GM21360 (cell line): ENCODE data around the gene HMOX1.
"Not testable (repeated sequence)": the region's sequence is repeated elsewhere in the genome, so short reads cannot be mapped to it uniquely, and the experiment has no call there.

Source experiments
- ATAC-seq: cut with Tn5 transposase; IDR thresholded peaks from one replicate; pipeline ENCODE4 v1.9.1; 2021; ENCODE audit warnings: mild to moderate bottlenecking, moderate library complexity; ENCODE audit not compliant: unreplicated experiment

The HMOX1 gene

GRCh38 chr22:35430897-35431322 is 50.0 kb downstream of the HMOX1 start:
- no peak for ATAC-seq

- no peak for ATAC-seq
Observed at GRCh38 chr22:35431483-35432227, 50.8 kb downstream of the HMOX1 start.

- ATAC-seq = no peak
Observed at GRCh38 chr22:35432228-35432905, 51.5 kb downstream of the HMOX1 start.

- no peak for ATAC-seq
Observed at GRCh38 chr22:35434061-35434710, 53.3 kb downstream of the HMOX1 start.

- no peak for ATAC-seq
Observed at GRCh38 chr22:35435201-35435740, 54.4 kb downstream of the HMOX1 start.

- no peak for ATAC-seq
Observed at GRCh38 chr22:35436421-35436820, 55.5 kb downstream of the HMOX1 start.

GRCh38 chr22:35437049-35437448 is 56.2 kb downstream of the HMOX1 start:
- no peak for ATAC-seq

- not testable (repeated sequence) for ATAC-seq
Observed at GRCh38 chr22:35438673-35439364, 57.9 kb downstream of the HMOX1 start.

- no peak for ATAC-seq
Observed at GRCh38 chr22:35439365-35439717, 58.4 kb downstream of the HMOX1 start.

GRCh38 chr22:35440129-35440528 is 59.2 kb downstream of the HMOX1 start:
- no peak for ATAC-seq

- no peak for ATAC-seq
Observed at GRCh38 chr22:35441489-35442100, 60.7 kb downstream of the HMOX1 start.

GRCh38 chr22:35442471-35442870 is 61.6 kb downstream of the HMOX1 start:
- no peak for ATAC-seq

- ATAC-seq = no peak
Observed at GRCh38 chr22:35443338-35443737, 62.4 kb downstream of the HMOX1 start.
